Measurements from ENCODE around the gene MUC5AC.

MUC5AC gene

DNA sequence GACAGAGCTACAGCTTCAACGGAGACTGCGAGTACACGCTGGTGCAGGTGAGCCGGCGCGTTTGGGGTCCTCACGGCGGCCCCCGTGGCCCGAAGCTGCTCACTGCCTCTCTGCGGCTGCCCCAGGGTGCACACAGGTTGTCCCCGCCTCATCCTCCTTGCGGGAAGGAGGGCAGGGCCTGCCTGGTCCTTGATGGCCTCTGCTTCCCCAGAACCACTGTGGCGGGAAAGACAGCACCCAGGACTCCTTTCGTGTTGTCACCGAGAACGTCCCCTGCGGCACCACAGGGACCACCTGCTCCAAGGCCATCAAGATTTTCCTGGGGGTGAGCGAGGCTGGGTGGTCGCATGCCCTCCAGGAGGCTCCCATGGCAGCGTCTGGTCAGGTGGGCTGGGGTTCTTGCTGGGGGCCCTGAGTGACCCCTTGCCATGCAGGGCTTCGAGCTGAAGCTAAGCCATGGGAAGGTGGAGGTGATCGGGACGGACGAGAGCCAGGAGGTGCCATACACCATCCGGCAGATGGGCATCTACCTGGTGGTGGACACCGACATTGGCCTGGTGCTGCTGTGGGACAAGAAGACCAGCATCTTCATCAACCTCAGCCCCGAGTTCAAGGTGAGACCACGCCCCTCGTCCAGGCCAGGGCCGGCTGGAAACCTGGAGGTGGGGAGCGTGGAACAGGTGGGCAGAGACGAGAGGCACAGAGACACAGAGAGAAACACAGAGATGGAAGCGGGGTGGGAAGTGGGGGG, 19.4 kb downstream of the MUC5AC start:
- TF ChIP-seq, protein P1, sequence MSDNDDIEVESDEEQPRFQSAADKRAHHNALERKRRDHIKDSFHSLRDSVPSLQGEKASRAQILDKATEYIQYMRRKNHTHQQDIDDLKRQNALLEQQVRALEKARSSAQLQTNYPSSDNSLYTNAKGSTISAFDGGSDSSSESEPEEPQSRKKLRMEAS (IDR thresholded peaks at IDR 0.05; ENCODE audit: low read depth, low read length): no peak
- H3K4me3 ChIP-seq (ENCODE audit: low read depth, low read length): no peak overlapping the region
- no peak for DNase-seq (ENCODE audit: low read depth)

DNA sequence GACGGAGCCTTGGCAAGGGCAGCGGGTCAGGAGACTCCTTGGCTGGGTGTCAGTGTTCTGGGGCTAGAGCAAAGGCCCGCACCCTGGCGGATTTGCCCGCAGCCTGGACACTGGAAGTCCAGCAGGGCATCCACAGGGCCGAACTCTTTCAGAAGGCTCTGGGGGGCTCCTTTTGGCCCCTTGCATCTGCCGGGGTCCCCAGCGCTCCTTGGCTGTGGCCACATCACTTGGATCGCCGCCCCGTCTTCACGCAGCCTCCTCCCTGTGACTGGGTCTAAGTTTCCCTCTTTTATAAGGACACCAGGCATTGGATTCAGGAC, 20.0 kb downstream of the MUC5AC start:
- no peak overlapping the region for H3K4me3 ChIP-seq (ENCODE audit: low read depth, low read length)
- no peak for TF ChIP-seq MYC (IDR thresholded peaks at IDR 0.05; ENCODE audit: low read depth, low read length)

DNA sequence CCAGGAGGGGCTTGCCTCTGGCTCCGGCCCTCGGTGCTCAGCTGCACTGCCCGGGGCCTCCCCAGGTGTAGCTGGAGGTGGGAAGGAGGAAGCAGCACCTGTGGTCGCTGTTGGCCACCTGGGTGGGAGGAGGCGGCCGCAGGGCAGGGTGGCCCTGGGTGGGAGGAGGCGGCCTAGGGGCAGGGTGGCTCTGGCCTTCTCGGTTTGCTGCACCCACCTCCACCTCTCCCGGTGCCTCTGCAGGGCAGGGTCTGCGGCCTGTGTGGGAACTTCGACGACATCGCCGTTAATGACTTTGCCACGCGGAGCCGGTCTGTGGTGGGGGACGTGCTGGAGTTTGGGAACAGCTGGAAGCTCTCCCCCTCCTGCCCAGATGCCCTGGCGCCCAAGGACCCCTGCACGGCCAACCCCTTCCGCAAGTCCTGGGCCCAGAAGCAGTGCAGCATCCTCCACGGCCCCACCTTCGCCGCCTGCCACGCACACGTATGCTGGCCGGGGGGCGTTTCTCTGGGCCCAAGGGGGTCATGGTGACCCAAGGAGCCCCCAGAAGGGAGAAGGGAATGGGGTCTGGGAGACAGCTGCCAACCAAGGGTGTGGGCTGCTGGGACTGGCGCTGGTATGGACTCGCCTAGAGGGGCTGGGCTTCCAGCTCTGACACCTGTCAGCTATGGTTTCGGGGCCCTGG, 20.6 kb downstream of the MUC5AC start:
- TF ChIP-seq, protein P2, sequence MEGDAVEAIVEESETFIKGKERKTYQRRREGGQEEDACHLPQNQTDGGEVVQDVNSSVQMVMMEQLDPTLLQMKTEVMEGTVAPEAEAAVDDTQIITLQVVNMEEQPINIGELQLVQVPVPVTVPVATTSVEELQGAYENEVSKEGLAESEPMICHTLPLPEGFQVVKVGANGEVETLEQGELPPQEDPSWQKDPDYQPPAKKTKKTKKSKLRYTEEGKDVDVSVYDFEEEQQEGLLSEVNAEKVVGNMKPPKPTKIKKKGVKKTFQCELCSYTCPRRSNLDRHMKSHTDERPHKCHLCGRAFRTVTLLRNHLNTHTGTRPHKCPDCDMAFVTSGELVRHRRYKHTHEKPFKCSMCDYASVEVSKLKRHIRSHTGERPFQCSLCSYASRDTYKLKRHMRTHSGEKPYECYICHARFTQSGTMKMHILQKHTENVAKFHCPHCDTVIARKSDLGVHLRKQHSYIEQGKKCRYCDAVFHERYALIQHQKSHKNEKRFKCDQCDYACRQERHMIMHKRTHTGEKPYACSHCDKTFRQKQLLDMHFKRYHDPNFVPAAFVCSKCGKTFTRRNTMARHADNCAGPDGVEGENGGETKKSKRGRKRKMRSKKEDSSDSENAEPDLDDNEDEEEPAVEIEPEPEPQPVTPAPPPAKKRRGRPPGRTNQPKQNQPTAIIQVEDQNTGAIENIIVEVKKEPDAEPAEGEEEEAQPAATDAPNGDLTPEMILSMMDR (IDR thresholded peaks at IDR 0.05; ENCODE audit: low read depth, low read length): no peak
- TF ChIP-seq POLR2A (IDR thresholded peaks at IDR 0.05; ENCODE audit: extremely low read depth, insufficient read length) (no peak), MYC (IDR thresholded peaks at IDR 0.05; ENCODE audit: low read depth, low read length) (no peak)
- TF ChIP-seq, protein P1 (IDR thresholded peaks at IDR 0.05; ENCODE audit: low read depth, low read length): no peak
- DNase-seq (ENCODE audit: low read depth): no peak
- no peak overlapping the region for H3K4me3 ChIP-seq (ENCODE audit: low read depth, low read length)

More for the DNA sequence above, 20.0 kb downstream of the MUC5AC start:
- DNase-seq (ENCODE audit: low read depth): no peak

DNA sequence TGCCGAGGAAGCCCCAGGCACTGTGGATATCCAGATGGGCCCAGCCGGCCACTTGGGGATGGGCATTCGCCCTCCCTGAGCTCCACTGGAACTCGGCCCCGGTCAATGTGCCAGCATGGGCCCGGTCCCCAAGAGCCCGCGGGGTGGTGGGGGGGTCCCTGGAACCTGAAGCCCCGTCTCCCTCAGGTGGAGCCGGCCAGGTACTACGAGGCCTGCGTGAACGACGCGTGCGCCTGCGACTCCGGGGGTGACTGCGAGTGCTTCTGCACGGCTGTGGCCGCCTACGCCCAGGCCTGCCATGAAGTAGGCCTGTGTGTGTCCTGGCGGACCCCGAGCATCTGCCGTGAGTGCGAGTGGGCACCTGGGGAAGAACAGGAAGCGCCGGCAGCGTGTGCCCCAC, 21.2 kb downstream of the MUC5AC start:
- TF ChIP-seq MYC (IDR thresholded peaks at IDR 0.05; ENCODE audit: low read depth, low read length): no peak
- no peak overlapping the region for H3K4me3 ChIP-seq (ENCODE audit: low read depth, low read length)
- DNase-seq (ENCODE audit: low read depth): no peak

DNA sequence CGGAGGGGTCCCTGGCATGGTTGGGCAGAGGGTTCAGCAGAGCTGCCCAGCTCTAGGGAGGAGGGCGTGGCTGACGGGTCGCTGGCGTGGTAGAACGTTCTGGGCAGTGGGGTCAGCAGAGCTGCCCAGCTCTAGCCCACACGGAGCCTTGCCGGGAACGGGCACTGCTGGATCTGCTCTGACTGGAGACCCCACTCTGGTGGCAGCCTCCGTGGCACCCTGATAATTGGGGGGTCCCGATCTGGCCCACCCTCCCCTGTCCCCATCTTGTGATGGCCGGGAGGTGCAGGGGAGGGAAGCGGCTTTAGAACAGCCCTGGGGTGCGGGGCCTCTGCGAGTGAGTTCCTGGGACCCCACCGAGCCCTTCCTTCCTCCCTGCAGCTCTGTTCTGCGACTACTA, 21.9 kb downstream of the MUC5AC start:
- TF ChIP-seq, protein P1 (IDR thresholded peaks at IDR 0.05; ENCODE audit: low read depth, low read length): no peak
- no peak for TF ChIP-seq MYC (IDR thresholded peaks at IDR 0.05; ENCODE audit: low read depth, low read length)
- TF ChIP-seq, protein P2 (IDR thresholded peaks at IDR 0.05; ENCODE audit: low read depth, low read length): no peak
- no peak for TF ChIP-seq POLR2A (IDR thresholded peaks at IDR 0.05; ENCODE audit: extremely low read depth, insufficient read length)
- DNase-seq (ENCODE audit: low read depth): no peak
- no peak overlapping the region for H3K4me3 ChIP-seq (ENCODE audit: low read depth, low read length)

DNA sequence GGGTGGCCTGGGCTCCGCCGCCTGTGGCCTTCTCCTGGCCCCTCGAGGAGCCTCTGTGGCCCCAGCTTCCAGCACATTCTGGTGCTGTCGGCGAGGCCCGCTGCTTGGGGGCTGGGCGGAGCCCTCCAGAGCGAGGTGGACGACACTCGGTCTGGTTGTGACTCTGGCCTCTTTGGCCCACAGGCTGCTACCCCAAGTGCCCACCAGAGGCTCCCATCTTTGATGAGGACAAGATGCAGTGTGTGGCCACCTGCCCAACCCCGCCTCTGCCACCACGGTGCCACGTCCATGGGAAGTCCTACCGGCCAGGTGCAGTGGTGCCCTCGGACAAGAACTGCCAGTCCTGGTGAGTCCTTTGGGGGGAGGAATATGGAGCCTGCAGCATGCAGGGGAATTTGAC, 22.4 kb downstream of the MUC5AC start:
- no peak for TF ChIP-seq POLR2A (IDR thresholded peaks at IDR 0.05; ENCODE audit: extremely low read depth, insufficient read length)
- TF ChIP-seq, protein P1 (IDR thresholded peaks at IDR 0.05; ENCODE audit: low read depth, low read length): no peak
- TF ChIP-seq, protein P2 (IDR thresholded peaks at IDR 0.05; ENCODE audit: low read depth, low read length): no peak
- TF ChIP-seq MYC (IDR thresholded peaks at IDR 0.05; ENCODE audit: low read depth, low read length): no peak
- H3K4me3 ChIP-seq (ENCODE audit: low read depth, low read length): no peak overlapping the region
- DNase-seq (ENCODE audit: low read depth): no peak

DNA sequence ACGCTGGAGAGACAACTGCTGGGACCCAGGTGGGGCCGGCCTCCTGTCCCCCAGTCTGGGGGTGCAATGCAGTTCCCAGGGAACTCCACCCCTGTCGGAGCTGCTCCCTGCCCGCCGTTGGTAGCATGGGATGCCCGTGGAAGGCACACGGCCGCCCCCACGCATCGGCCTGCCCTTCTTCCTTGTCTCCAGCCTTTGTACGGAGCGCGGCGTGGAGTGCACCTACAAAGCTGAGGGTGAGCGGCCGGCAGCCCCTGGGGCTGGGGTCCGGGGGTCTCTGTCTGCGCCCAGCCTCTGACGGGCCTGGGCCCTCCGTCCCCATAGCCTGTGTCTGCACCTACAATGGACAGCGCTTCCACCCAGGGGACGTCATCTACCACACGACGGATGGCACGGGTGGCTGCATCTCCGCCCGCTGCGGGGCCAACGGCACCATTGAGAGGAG, 23.2 kb downstream of the MUC5AC start:
- TF ChIP-seq POLR2A (IDR thresholded peaks at IDR 0.05; ENCODE audit: extremely low read depth, insufficient read length) (no peak), MYC (IDR thresholded peaks at IDR 0.05; ENCODE audit: low read depth, low read length) (no peak)
- TF ChIP-seq, protein P1 (IDR thresholded peaks at IDR 0.05; ENCODE audit: low read depth, low read length): no peak
- TF ChIP-seq, protein P2 (IDR thresholded peaks at IDR 0.05; ENCODE audit: low read depth, low read length): no peak
- no peak overlapping the region for H3K4me3 ChIP-seq (ENCODE audit: low read depth, low read length)
- no peak for DNase-seq (ENCODE audit: low read depth)

Measured in NB4 (cell line).